Fibroblast of pulmonary artery (primary cell): ENCODE measurements around the gene TTC39C.

ENCODE experiments used
- DNase-seq: peaks from one replicate; pipeline ENCODE4 v3.0.0-alpha.2; 2010; ENCODE audit warnings: low read depth
- H3K4me3 ChIP-seq: replicated peaks from 2 replicates; pipeline ENCODE4 v1.5.1; 2011; ENCODE audit warnings: low read depth, mild to moderate bottlenecking, control low read depth, low read length, moderate library complexity
- CTCF ChIP-seq: IDR thresholded peaks from 2 replicates; pipeline ENCODE4 v1.5.1; 2011; ENCODE audit warnings: mild to moderate bottlenecking, control low read depth, low read length, inconsistent platforms; ENCODE audit errors: missing control alignments

TTC39C gene

GRCh38 chr18:24015639-24016631, 1.4 kb downstream of the TTC39C start:
- peak overlapping the region; percentile 80 for H3K4me3 ChIP-seq
- TF ChIP-seq CTCF: no peak
- DNase-seq: no peak

- no peak overlapping the region for H3K4me3 ChIP-seq
- peak; percentile 38 for TF ChIP-seq CTCF
- no peak for DNase-seq
Measured at GRCh38 chr18:24016643-24017042, 2.1 kb downstream of the TTC39C start.

GRCh38 chr18:24018299-24018886, 3.8 kb downstream of the TTC39C start:
- TF ChIP-seq CTCF: no peak
- DNase-seq: no peak
- no peak overlapping the region for H3K4me3 ChIP-seq

- no peak overlapping the region for H3K4me3 ChIP-seq
- TF ChIP-seq CTCF: no peak
- DNase-seq: no peak
Measured at GRCh38 chr18:24019641-24020331, 5.2 kb downstream of the TTC39C start.

- no peak for TF ChIP-seq CTCF
- no peak overlapping the region for H3K4me3 ChIP-seq
- no peak for DNase-seq
Measured at GRCh38 chr18:24021505-24021904, 7.0 kb downstream of the TTC39C start.

- no peak overlapping the region for H3K4me3 ChIP-seq
- no peak for TF ChIP-seq CTCF
- peak; percentile 39 for DNase-seq
Measured at GRCh38 chr18:24022161-24022560, 7.6 kb downstream of the TTC39C start.
